NB4 (cell line): ENCODE results near the gene AIRE.

Experiments used
- DNase-seq: peaks from one replicate; pipeline ENCODE4 v3.0.0; 2010; ENCODE audit warnings: low read depth
- H3K4me3 ChIP-seq: one replicate; pipeline ENCODE4 v1.5.1; 2011; ENCODE audit warnings: mild to moderate bottlenecking, low read depth, low read length, moderate library complexity
- CTCF ChIP-seq: IDR thresholded peaks from one replicate; pipeline ENCODE4 v1.5.1; 2012; ENCODE audit warnings: low read depth, low read length
- MAX ChIP-seq: IDR thresholded peaks from 2 replicates; pipeline ENCODE4 v1.6.1; 2011; ENCODE audit warnings: low read depth, low read length
- MYC ChIP-seq: IDR thresholded peaks from 2 replicates; pipeline ENCODE4 v1.6.1; 2011; ENCODE audit warnings: low read depth, low read length
- POLR2A ChIP-seq: IDR thresholded peaks from 2 replicates; pipeline ENCODE4 v1.6.1; 2011; ENCODE audit warnings: mild to moderate bottlenecking; ENCODE audit not compliant: insufficient read length; ENCODE audit errors: extremely low read depth

The AIRE gene

GRCh38 chr21:44313451-44313850 lies 27.8 kb downstream of the AIRE start:
- H3K4me3 ChIP-seq, result no peak overlapping the region
- TF ChIP-seq MYC, result no peak
- TF ChIP-seq MAX, result no peak
- TF ChIP-seq POLR2A, result no peak
- no peak for TF ChIP-seq CTCF
- DNase-seq, result no peak

GRCh38 chr21:44314128-44314527 lies 28.5 kb downstream of the AIRE start:
- TF ChIP-seq CTCF, result no peak
- no peak for TF ChIP-seq MYC
- TF ChIP-seq POLR2A, result no peak
- no peak for TF ChIP-seq MAX
- no peak overlapping the region for H3K4me3 ChIP-seq
- DNase-seq, result no peak

- no peak overlapping the region for H3K4me3 ChIP-seq
- TF ChIP-seq MYC, result no peak
- no peak for TF ChIP-seq POLR2A
- no peak for TF ChIP-seq MAX
- TF ChIP-seq CTCF, result no peak
- no peak for DNase-seq
Observed at GRCh38 chr21:44314561-44314960, 28.9 kb downstream of the AIRE start.

- TF ChIP-seq CTCF (no peak), MYC (no peak), MAX (no peak), POLR2A (no peak)
- H3K4me3 ChIP-seq, result no peak overlapping the region
- no peak for DNase-seq
Observed at GRCh38 chr21:44315691-44316203, 30.1 kb downstream of the AIRE start.

- TF ChIP-seq MYC, result no peak
- TF ChIP-seq POLR2A, result no peak
- TF ChIP-seq CTCF, result no peak
- no peak for TF ChIP-seq MAX
- no peak overlapping the region for H3K4me3 ChIP-seq
- DNase-seq, result no peak
Observed at GRCh38 chr21:44316277-44316900, 30.7 kb downstream of the AIRE start.
